Astrocyte (in vitro differentiated cells and primary cell): ENCODE data around the gene TIMM10. TPM values are rescaled to one million over a fixed set of nuclear protein-coding genes. Genes with fewer than 3 reads are reported as not detected.
A peak's percentile ranks its signal among the peaks of the same experiment; 100 is the strongest.

ENCODE experiments used
- DNase-seq: peaks from one replicate; pipeline ENCODE4 v3.0.0-alpha.2; 2010; ENCODE audit warnings: low read depth
- FAIRE-seq: peaks from 2 replicates; lab custom pipeline; 2011; peaks lifted over from hg19 to GRCh38; lab: Jason Lieb, UNC
- H2AFZ ChIP-seq: 2 replicates; pipeline ENCODE4 v1.6.0; 2012; ENCODE audit warnings: low read depth, low read length, inconsistent platforms
- H3K27ac ChIP-seq: 2 replicates; pipeline ENCODE4 v1.5.1; 2011; ENCODE audit warnings: low read depth, low read length, inconsistent platforms
- H3K27me3 ChIP-seq: 2 replicates; pipeline ENCODE4 v1.6.0; 2011; ENCODE audit warnings: low read length, inconsistent platforms; ENCODE audit not compliant: insufficient read depth
- H3K36me3 ChIP-seq: 2 replicates; pipeline ENCODE4 v1.5.1; 2011; ENCODE audit warnings: low read length, inconsistent platforms; ENCODE audit not compliant: insufficient read depth
- H3K4me1 ChIP-seq: 2 replicates; pipeline ENCODE4 v1.5.1; 2011; ENCODE audit warnings: low read length, inconsistent platforms; ENCODE audit not compliant: insufficient read depth
- H3K4me2 ChIP-seq: 2 replicates; pipeline ENCODE4 v1.6.0; 2012; ENCODE audit warnings: low read length, inconsistent platforms
- H3K4me3 ChIP-seq: 2 replicates; pipeline ENCODE4 v1.5.1; 2011; ENCODE audit warnings: low read depth, mild to moderate bottlenecking, low read length, inconsistent platforms; ENCODE audit not compliant: insufficient read depth
- H3K79me2 ChIP-seq: 2 replicates; pipeline ENCODE4 v1.6.0; 2012; ENCODE audit warnings: mild to moderate bottlenecking, low read length, inconsistent platforms; ENCODE audit not compliant: insufficient read depth
- H3K9ac ChIP-seq: 2 replicates; pipeline ENCODE4 v1.6.0; 2012; ENCODE audit warnings: mild to moderate bottlenecking, low read length, inconsistent platforms
- H3K9me3 ChIP-seq: 2 replicates; pipeline ENCODE4 v1.5.1; 2012; ENCODE audit warnings: low read depth, mild to moderate bottlenecking, low read length, inconsistent platforms; ENCODE audit not compliant: insufficient read depth
- H4K20me1 ChIP-seq: 2 replicates; pipeline ENCODE4 v1.6.0; 2012; ENCODE audit warnings: low read length, inconsistent platforms; ENCODE audit not compliant: insufficient read depth
- H3K27ac Mint-ChIP-seq: one replicate; pipeline ENCODE4 v1.8.0; 2021; ENCODE audit warnings: mild to moderate bottlenecking, mixed read lengths; ENCODE audit not compliant: unreplicated experiment
- H3K27me3 Mint-ChIP-seq: one replicate; pipeline ENCODE4 v1.8.0; 2021; ENCODE audit warnings: low read depth, mixed read lengths; ENCODE audit not compliant: unreplicated experiment
- H3K36me3 Mint-ChIP-seq: one replicate; pipeline ENCODE4 v1.8.0; 2021; ENCODE audit warnings: low read depth, mixed read lengths; ENCODE audit not compliant: unreplicated experiment
- H3K4me1 Mint-ChIP-seq: one replicate; pipeline ENCODE4 v1.8.0; 2021; ENCODE audit warnings: low read depth, mixed read lengths; ENCODE audit not compliant: unreplicated experiment
- H3K4me3 Mint-ChIP-seq: one replicate; pipeline ENCODE4 v1.8.0; 2021; ENCODE audit warnings: mild to moderate bottlenecking, moderate library complexity, mixed read lengths; ENCODE audit not compliant: unreplicated experiment
- H3K9me3 Mint-ChIP-seq: one replicate; pipeline ENCODE4 v1.8.0; 2021; ENCODE audit warnings: mild to moderate bottlenecking, mixed read lengths; ENCODE audit not compliant: unreplicated experiment
- CTCF ChIP-seq: IDR thresholded peaks from 2 replicates; pipeline ENCODE4 v1.5.1; 2011; ENCODE audit warnings: low read depth, mild to moderate bottlenecking, inconsistent platforms, low read length, moderate library complexity; ENCODE audit not compliant: insufficient read depth
- EZH2 ChIP-seq: IDR thresholded peaks from 2 replicates; pipeline ENCODE4 v1.6.1; 2012; ENCODE audit warnings: mild to moderate bottlenecking, low read length, inconsistent platforms; ENCODE audit not compliant: insufficient read depth
- total RNA-seq: library from RNA; stranded (reverse); gene quantifications from 2 replicates; pipeline ENCODE4 v1.2.1, GENCODE V29; 2021

Gene TIMM10
- total RNA-seq, 1 donor from 2014 or later, result 56.1 TPM

- Mint-ChIP-seq H3K27me3 (no peaks in the 10 kb centered on the region), H3K4me3 (peak overlapping the region; percentile 94)
Observed at GRCh38 chr11:57530215-57530595, 349 bp downstream of the TIMM10 start.

GRCh38 chr11:57529012-57529411, 1.5 kb downstream of the TIMM10 start:
- H3K36me3 ChIP-seq, result peaks cover 6% of the 10 kb centered on the region
- TF ChIP-seq EZH2 (no peak), CTCF (no peak)
- no peaks in the 10 kb centered on the region for H3K27me3 Mint-ChIP-seq
- H3K27ac ChIP-seq, result no peak overlapping the region
- H3K9me3 Mint-ChIP-seq, result no peaks in the 10 kb centered on the region
- FAIRE-seq, result no peak
- peaks cover 12% of the 10 kb centered on the region for H4K20me1 ChIP-seq
- no peak overlapping the region for H3K9ac ChIP-seq
- no peak overlapping the region for H3K4me3 Mint-ChIP-seq
- H3K4me3 ChIP-seq, result no peak overlapping the region
- no peak overlapping the region for H3K27ac Mint-ChIP-seq
- H2AFZ ChIP-seq, result no peak overlapping the region
- peaks cover 8% of the 10 kb centered on the region for H3K4me1 ChIP-seq
- H3K4me1 Mint-ChIP-seq, result no peaks in the 10 kb centered on the region
- H3K27me3 ChIP-seq, result no peaks in the 10 kb centered on the region
- H3K36me3 Mint-ChIP-seq, result peaks cover 7% of the 10 kb centered on the region
- H3K9me3 ChIP-seq, result no peaks in the 10 kb centered on the region
- peaks cover 24% of the 10 kb centered on the region for H3K79me2 ChIP-seq
- no peak for DNase-seq
- H3K4me2 ChIP-seq, result no peak overlapping the region

More at GRCh38 chr11:57530215-57530595, 349 bp downstream of the TIMM10 start:
- H3K9me3 ChIP-seq, result no peaks in the 10 kb centered on the region
- peak overlapping the region; percentile 70 for H3K27ac ChIP-seq
- peak overlapping the region; percentile 90 for H3K9ac ChIP-seq
- Mint-ChIP-seq H3K36me3 (peaks cover 4% of the 10 kb centered on the region), H3K27ac (peak overlapping the region; percentile 79), H3K4me1 (no peaks in the 10 kb centered on the region), H3K9me3 (no peaks in the 10 kb centered on the region)
- TF ChIP-seq CTCF (no peak), EZH2 (no peak)
- peak overlapping the region; percentile 99 for H2AFZ ChIP-seq
- DNase-seq, result no peak
- FAIRE-seq, result no peak
- peak overlapping the region; percentile 97 for H3K4me3 ChIP-seq
- peaks cover 24% of the 10 kb centered on the region for H3K79me2 ChIP-seq
- H3K4me1 ChIP-seq, result peaks cover 8% of the 10 kb centered on the region
- peaks cover 3% of the 10 kb centered on the region for H3K36me3 ChIP-seq
- no peaks in the 10 kb centered on the region for H3K27me3 ChIP-seq
- peak overlapping the region; percentile 92 for H3K4me2 ChIP-seq
- peaks cover 12% of the 10 kb centered on the region for H4K20me1 ChIP-seq

GRCh38 chr11:57527056-57527631, 3.4 kb downstream of the TIMM10 start:
- H3K27me3 Mint-ChIP-seq, result no peaks in the 10 kb centered on the region
- Histone ChIP-seq H3K79me2 (peaks cover 24% of the 10 kb centered on the region), H3K4me3 (no peak overlapping the region), H3K4me1 (peaks cover 8% of the 10 kb centered on the region), H3K36me3 (peaks cover 6% of the 10 kb centered on the region), H4K20me1 (peaks cover 12% of the 10 kb centered on the region), H3K9me3 (no peaks in the 10 kb centered on the region), H3K27me3 (no peaks in the 10 kb centered on the region), H3K9ac (no peak overlapping the region), H3K27ac (no peak overlapping the region), H3K4me2 (no peak overlapping the region), H2AFZ (no peak overlapping the region)
- TF ChIP-seq CTCF (peak; percentile 97), EZH2 (no peak)
- DNase-seq (peak; percentile 20), FAIRE-seq (no peak)
- H3K9me3 Mint-ChIP-seq, result no peaks in the 10 kb centered on the region
- H3K27ac Mint-ChIP-seq, result no peak overlapping the region
- H3K4me3 Mint-ChIP-seq, result no peak overlapping the region
- no peaks in the 10 kb centered on the region for H3K4me1 Mint-ChIP-seq
- peaks cover 7% of the 10 kb centered on the region for H3K36me3 Mint-ChIP-seq
